Activated gamma-delta T cell treated with Interleukin-2 at 50 U/mL for 16 hours (primary cell): Measurements from ENCODE around the gene DDX52.
"Not testable (repeated sequence)": the region's sequence is repeated elsewhere in the genome, so short reads cannot be mapped to it uniquely, and the experiment has no call there.

Experiments
- DNase-seq: peaks from one replicate; pipeline ENCODE4 v3.0.0-alpha.2; 2020

The DDX52 gene

GRCh38 chr17:37650419-37651003, 7.3 kb upstream of the DDX52 start:
- no peak for DNase-seq

GRCh38 chr17:37648555-37648954, 5.3 kb upstream of the DDX52 start:
- no peak for DNase-seq

- DNase-seq, result no peak
These were observed 4.6 kb upstream of the DDX52 start for GRCh38 chr17:37647856-37648255.

GRCh38 chr17:37643869-37644268, 623 bp upstream of the DDX52 start:
- no peak for DNase-seq

- DNase-seq, result no peak
These were observed 565 bp downstream of the DDX52 start for GRCh38 chr17:37642681-37643080.

- DNase-seq, result no peak
These were observed 3.2 kb downstream of the DDX52 start for GRCh38 chr17:37640015-37640414.

GRCh38 chr17:37637956-37638355, 5.3 kb downstream of the DDX52 start:
- DNase-seq, result no peak

- not testable (repeated sequence) for DNase-seq
These were observed 26.8 kb downstream of the DDX52 start for GRCh38 chr17:37616430-37616829.

- no peak for DNase-seq
These were observed 28.4 kb downstream of the DDX52 start for GRCh38 chr17:37614823-37615222.

GRCh38 chr17:37614391-37614790, 28.9 kb downstream of the DDX52 start:
- no peak for DNase-seq

GRCh38 chr17:37610971-37611370, 32.3 kb downstream of the DDX52 start:
- DNase-seq, result no peak

- DNase-seq, result not testable (repeated sequence)
These were observed 33.2 kb downstream of the DDX52 start for GRCh38 chr17:37610041-37610420.

- DNase-seq, result peak; percentile 97
These were observed 33.8 kb downstream of the DDX52 start, which contains the start of gene SYNRG for GRCh38 chr17:37609170-37610040. TSS of gene SYNRG (minus strand) at chr17:37609418. CDS start at chr17:37609355, 63 bp downstream.

GRCh38 chr17:37608351-37609169, 34.7 kb downstream of the DDX52 start:
- DNase-seq, result no peak

GRCh38 chr17:37607637-37608331, 35.5 kb downstream of the DDX52 start:
- DNase-seq, result peak; percentile 24

GRCh38 chr17:37605813-37606505, 37.3 kb downstream of the DDX52 start:
- peak; percentile 42 for DNase-seq

- no peak for DNase-seq
These were observed 38.2 kb downstream of the DDX52 start for GRCh38 chr17:37605081-37605480.

- no peak for DNase-seq
These were observed 38.7 kb downstream of the DDX52 start for GRCh38 chr17:37604556-37604955.

GRCh38 chr17:37598145-37598544, 45.1 kb downstream of the DDX52 start:
- DNase-seq, result no peak

GRCh38 chr17:37592291-37592690, 51.0 kb downstream of the DDX52 start:
- no peak for DNase-seq

- no peak for DNase-seq
These were observed 58.2 kb downstream of the DDX52 start for GRCh38 chr17:37585066-37585465.

GRCh38 chr17:37576281-37576680, 67.0 kb downstream of the DDX52 start:
- DNase-seq, result no peak
